Natural killer cell (primary cell): ENCODE results near the gene CENPV. TPM values are rescaled to one million over a fixed set of nuclear protein-coding genes. Genes with fewer than 3 reads are reported as not detected.

Experiments
- ATAC-seq, 3 donors: fragments of 150-1000 bp in 2 of 3; fragments of 200-7000 bp in 1 of 3; cut with Tn5 transposase; 1 replicate in 1 of 3; 2 replicates in 2 of 3; pipeline ENCODE4 v1.10.0; 2021; ENCODE audit warnings: mild to moderate bottlenecking in 2 of 3, moderate library complexity in 2 of 3
- DNase-seq, 2 donors: peaks; one replicate each; pipeline versions ENCODE4 v3.0.0 to v3.0.0-alpha.2; 2013 to 2021; ENCODE audit warnings: mixed read lengths in 1 of 2
- H3K27ac ChIP-seq: one replicate; pipeline ENCODE4 v1.5.1; 2013; ENCODE audit warnings: mild to moderate bottlenecking, low read length
- H3K27me3 ChIP-seq: one replicate; pipeline ENCODE4 v1.6.1; 2013; ENCODE audit warnings: low read length; ENCODE audit not compliant: control insufficient read depth, insufficient read depth
- H3K36me3 ChIP-seq: one replicate; pipeline ENCODE4 v1.6.1; 2013; ENCODE audit warnings: low read length; ENCODE audit not compliant: control insufficient read depth, insufficient read depth
- H3K4me1 ChIP-seq: one replicate; pipeline ENCODE4 v1.6.1; 2013; ENCODE audit warnings: low read length; ENCODE audit not compliant: control insufficient read depth, insufficient read depth
- H3K4me3 ChIP-seq: one replicate; pipeline ENCODE4 v1.5.1; 2013; ENCODE audit warnings: low read length
- H3K9me3 ChIP-seq: one replicate; pipeline ENCODE4 v1.6.1; 2013; ENCODE audit warnings: low read length; ENCODE audit not compliant: control insufficient read depth, insufficient read depth
- H3K27ac Mint-ChIP-seq, 2 donors: one replicate each; pipeline ENCODE4 v1.8.0; 2022; ENCODE audit warnings: mild to moderate bottlenecking in 2 of 2, mixed read lengths in 2 of 2, moderate library complexity in 1 of 2
- H3K27me3 Mint-ChIP-seq, 2 donors: one replicate each; pipeline ENCODE4 v1.8.0; 2022; ENCODE audit warnings: low read depth in 2 of 2, mixed read lengths in 2 of 2
- H3K36me3 Mint-ChIP-seq: one replicate; pipeline ENCODE4 v1.8.0; 2022; ENCODE audit warnings: mixed read lengths
- H3K4me1 Mint-ChIP-seq, 2 donors: one replicate each; pipeline ENCODE4 v1.8.0; 2022; ENCODE audit warnings: mixed read lengths in 2 of 2
- H3K4me3 Mint-ChIP-seq: one replicate; pipeline ENCODE4 v1.8.0; 2022; ENCODE audit warnings: mild to moderate bottlenecking, moderate library complexity, mixed read lengths
- H3K9me3 Mint-ChIP-seq, 2 donors: one replicate each; pipeline ENCODE4 v1.8.0; 2022; ENCODE audit warnings: mixed read lengths in 2 of 2
- WGBS: methylation state at CpG from one replicate; pipeline ENCODE4 v1.1.7; 2013; ENCODE audit warnings: missing lambda C conversion rate; ENCODE audit not compliant: insufficient coverage; 5-methylcytosine and 5-hydroxymethylcytosine counted together
- intact Hi-C: fragments of 100-400 bp; cut with micrococcal nuclease; formaldehyde crosslinking; loops from one replicate; pipeline ENCODE4 v1.14.2; 2022
- total RNA-seq, 4 donors: library from RNA; stranded (reverse); fragments of 120-200 nt in 1 of 4; gene quantifications; one replicate each; pipeline versions ENCODE4 v1.2.3 to v1.2.4, GENCODE V29; 2013 to 2022
- TF ChIP-seq, protein P1 (sequence below): fragments of 200-600 bp; IDR thresholded peaks from one replicate; pipeline ENCODE4 v1.8.0; 2022; ENCODE audit warnings: antibody characterized with exemption

CENPV gene
- total RNA-seq, 3 donors from 2014 or later (not counting 1 experiment from before 2014, with no cell fraction given) = 11.3 to 20.0 (median 15.1) TPM

DNA sequence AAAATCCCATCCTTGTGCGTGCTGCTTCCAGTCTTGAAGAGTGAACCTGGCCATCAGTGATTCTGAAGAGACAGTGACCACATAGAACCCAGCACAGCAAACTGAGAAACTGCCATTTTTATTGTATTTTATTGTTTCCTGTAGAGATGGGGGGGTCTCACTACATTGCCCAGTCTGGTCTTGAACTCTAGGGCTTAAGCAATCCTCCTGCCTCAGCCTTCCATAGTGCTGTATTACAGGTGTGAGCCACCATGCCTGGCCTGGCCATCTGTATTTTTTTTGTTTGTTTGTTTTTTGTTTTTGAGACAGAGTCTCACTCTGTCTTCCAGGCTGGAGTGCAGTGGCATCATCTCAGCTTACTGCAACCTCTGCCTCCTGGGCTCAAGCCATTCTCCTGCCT is 13.9 kb downstream of the CENPV start:
- Histone ChIP-seq H3K27ac (no peak overlapping the region), H3K4me3 (no peak overlapping the region), H3K36me3 (peaks cover 13% of the 10 kb centered on the region), H3K9me3 (no peaks in the 10 kb centered on the region), H3K4me1 (no peaks in the 10 kb centered on the region), H3K27me3 (no peaks in the 10 kb centered on the region)
- TF ChIP-seq, protein P1, sequence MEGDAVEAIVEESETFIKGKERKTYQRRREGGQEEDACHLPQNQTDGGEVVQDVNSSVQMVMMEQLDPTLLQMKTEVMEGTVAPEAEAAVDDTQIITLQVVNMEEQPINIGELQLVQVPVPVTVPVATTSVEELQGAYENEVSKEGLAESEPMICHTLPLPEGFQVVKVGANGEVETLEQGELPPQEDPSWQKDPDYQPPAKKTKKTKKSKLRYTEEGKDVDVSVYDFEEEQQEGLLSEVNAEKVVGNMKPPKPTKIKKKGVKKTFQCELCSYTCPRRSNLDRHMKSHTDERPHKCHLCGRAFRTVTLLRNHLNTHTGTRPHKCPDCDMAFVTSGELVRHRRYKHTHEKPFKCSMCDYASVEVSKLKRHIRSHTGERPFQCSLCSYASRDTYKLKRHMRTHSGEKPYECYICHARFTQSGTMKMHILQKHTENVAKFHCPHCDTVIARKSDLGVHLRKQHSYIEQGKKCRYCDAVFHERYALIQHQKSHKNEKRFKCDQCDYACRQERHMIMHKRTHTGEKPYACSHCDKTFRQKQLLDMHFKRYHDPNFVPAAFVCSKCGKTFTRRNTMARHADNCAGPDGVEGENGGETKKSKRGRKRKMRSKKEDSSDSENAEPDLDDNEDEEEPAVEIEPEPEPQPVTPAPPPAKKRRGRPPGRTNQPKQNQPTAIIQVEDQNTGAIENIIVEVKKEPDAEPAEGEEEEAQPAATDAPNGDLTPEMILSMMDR = no peak
- 100% methylated on average over 1 of the region's 1 CpG for WGBS
- intact Hi-C loops = no loop called here
- no peak for DNase-seq
- Mint-ChIP-seq H3K4me1 (no peaks in the 10 kb centered on the region), H3K36me3 (no peaks in the 10 kb centered on the region), H3K4me3 (no peak overlapping the region), H3K27ac (no peak overlapping the region), H3K9me3 (no peaks in the 10 kb centered on the region), H3K27me3 (no peaks in the 10 kb centered on the region)
- no peak for ATAC-seq

DNA sequence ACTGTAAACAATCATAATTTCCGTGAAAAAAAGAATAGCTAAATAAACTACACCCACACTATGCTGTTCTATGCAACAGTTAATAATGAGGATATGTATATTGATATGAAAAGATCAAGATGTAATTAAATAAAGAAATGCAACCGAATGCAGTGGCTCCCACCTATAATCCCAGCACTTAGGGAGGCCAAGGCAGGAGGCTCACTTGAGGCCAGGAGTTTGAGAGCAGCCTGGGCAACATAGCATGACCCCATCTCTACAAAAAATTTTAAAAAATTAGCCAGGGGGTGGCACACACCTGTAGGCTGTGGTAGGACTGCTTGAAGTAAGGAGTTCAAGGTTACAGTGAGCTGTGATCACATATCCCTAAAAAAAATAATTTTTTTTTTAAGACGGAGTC is 14.9 kb downstream of the CENPV start:
- TF ChIP-seq, protein P1 = no peak
- intact Hi-C loops = no loop called here

DNA sequence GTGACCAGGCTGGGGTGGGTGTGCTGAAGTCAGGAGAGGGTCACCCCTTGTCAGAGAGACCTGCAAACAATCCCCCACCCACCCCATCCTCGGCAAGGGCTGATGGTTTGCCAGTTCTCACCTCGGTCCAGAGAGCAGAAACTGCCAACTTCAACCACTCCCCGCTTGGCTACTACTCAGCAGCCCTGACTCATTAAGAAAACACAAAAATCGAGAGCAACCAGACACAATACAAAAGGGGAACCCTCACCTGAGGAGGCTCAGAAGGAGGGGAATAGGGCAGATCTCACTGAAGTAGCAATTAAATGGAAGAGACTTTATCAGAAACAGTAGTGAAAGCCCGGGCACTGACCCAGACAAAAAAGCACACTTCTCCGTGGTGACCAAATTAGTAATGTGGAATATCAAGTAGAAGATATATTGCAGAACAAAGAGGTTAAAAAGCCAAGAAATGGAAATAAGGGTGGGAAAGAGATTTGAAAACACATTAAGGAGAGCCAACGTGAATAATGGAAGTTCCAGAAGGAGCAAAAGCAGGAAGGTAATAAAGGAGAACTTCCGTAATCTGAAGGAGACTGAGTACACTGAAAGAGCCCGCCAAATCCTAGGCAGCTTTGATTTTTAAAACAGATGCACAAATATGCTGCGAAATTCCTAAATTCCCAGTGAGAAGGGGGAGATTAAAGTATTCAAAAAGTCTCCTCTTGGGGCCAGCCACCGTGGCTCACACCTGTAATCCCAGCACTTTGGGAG is 23.6 kb downstream of the CENPV start:
- TF ChIP-seq, protein P1 = no peak
- peaks cover 14% of the 10 kb centered on the region for H3K36me3 ChIP-seq
- H3K9me3 ChIP-seq = no peaks in the 10 kb centered on the region
- H3K4me3 ChIP-seq = no peak overlapping the region
- H3K27me3 ChIP-seq = no peaks in the 10 kb centered on the region
- Mint-ChIP-seq H3K4me3 (no peak overlapping the region), H3K27me3 (no peaks in the 10 kb centered on the region), H3K4me1 (no peaks in the 10 kb centered on the region), H3K36me3 (no peaks in the 10 kb centered on the region), H3K27ac (no peak overlapping the region), H3K9me3 (no peaks in the 10 kb centered on the region)
- no peak overlapping the region for H3K27ac ChIP-seq
- intact Hi-C loops = no loop called here
- H3K4me1 ChIP-seq = no peaks in the 10 kb centered on the region
- no peak for ATAC-seq
- WGBS = 87% methylated on average over 11 of the region's 11 CpGs
- DNase-seq = no peak

More for the DNA sequence above, 14.9 kb downstream of the CENPV start:
- 96% methylated on average over 2 of the region's 3 CpGs for WGBS
- Histone ChIP-seq H3K36me3 (peaks cover 5% of the 10 kb centered on the region), H3K4me1 (no peaks in the 10 kb centered on the region), H3K27me3 (no peaks in the 10 kb centered on the region), H3K4me3 (no peak overlapping the region), H3K27ac (no peak overlapping the region), H3K9me3 (no peaks in the 10 kb centered on the region)
- H3K4me1 Mint-ChIP-seq = no peaks in the 10 kb centered on the region
- no peak overlapping the region for H3K4me3 Mint-ChIP-seq
- no peaks in the 10 kb centered on the region for H3K36me3 Mint-ChIP-seq
- ATAC-seq (no peak), DNase-seq (no peak)
- no peaks in the 10 kb centered on the region for H3K27me3 Mint-ChIP-seq
- no peaks in the 10 kb centered on the region for H3K9me3 Mint-ChIP-seq
- no peak overlapping the region for H3K27ac Mint-ChIP-seq

DNA sequence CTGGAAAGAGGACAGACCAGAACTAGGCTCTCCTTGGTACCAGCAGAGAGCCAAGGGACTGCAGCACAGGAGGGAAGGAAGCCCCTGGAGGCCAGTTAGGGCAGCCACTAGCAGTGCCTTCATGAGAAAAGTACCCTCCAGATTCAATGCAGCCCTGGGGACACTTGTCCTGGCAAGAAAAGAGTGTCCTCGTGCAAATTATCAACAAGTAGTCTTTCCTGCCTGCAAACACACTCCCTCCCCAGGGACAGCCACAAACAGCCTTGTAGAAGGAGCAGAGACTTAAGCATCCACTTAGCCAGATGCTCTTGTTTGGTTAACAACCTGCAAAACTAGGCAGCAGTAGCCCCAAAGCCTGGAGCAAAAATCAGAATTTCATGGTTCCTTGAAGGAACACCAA is 24.3 kb downstream of the CENPV start:
- Histone ChIP-seq H3K27ac (no peak overlapping the region), H3K4me1 (no peaks in the 10 kb centered on the region), H3K4me3 (no peak overlapping the region), H3K27me3 (no peaks in the 10 kb centered on the region), H3K9me3 (no peaks in the 10 kb centered on the region), H3K36me3 (peaks cover 14% of the 10 kb centered on the region)
- 73% methylated on average over 1 of the region's 1 CpG for WGBS
- no peak overlapping the region for H3K27ac Mint-ChIP-seq
- H3K27me3 Mint-ChIP-seq = no peaks in the 10 kb centered on the region
- no peaks in the 10 kb centered on the region for H3K9me3 Mint-ChIP-seq
- H3K36me3 Mint-ChIP-seq = no peaks in the 10 kb centered on the region
- DNase-seq (no peak), ATAC-seq (no peak)
- no peaks in the 10 kb centered on the region for H3K4me1 Mint-ChIP-seq
- TF ChIP-seq, protein P1 = no peak
- no peak overlapping the region for H3K4me3 Mint-ChIP-seq
- intact Hi-C loops = no loop called here
